Measurements from ENCODE around the gene TMEM184A. TPM values are rescaled to one million over a fixed set of nuclear protein-coding genes. Genes with fewer than 3 reads are reported as not detected.

TMEM184A gene
- total and polyA plus RNA-seq, 2 donors (not counting 1 experiment from before 2014, with no cell fraction given): not detected

- H4K20me1 ChIP-seq (ENCODE audit: control insufficient read depth, insufficient read depth, low read length, poor library complexity, severe bottlenecking): no peaks in the 10 kb centered on the region
- H3K4me3 Mint-ChIP-seq: peak overlapping the region; percentile 59
- H3K4me1 Mint-ChIP-seq: peaks cover 29% of the 10 kb centered on the region
- H3K4me1 ChIP-seq (ENCODE audit: control insufficient read depth in 2 of 2, insufficient read depth in 2 of 2, low read length in 2 of 2): peaks cover 26 to 29% of the 10 kb centered on the region in 2 donors
- H3K9me3 ChIP-seq (ENCODE audit: control extremely low read depth in 1 of 3, control insufficient read depth in 2 of 3, insufficient read depth in 1 of 3, low read length in 2 of 3): peaks cover 0 to 19% (median 0%) of the 10 kb centered on the region in 3 donors
- no peak overlapping the region for H3K9ac ChIP-seq (ENCODE audit: low read length)
- TF ChIP-seq CTCF (IDR thresholded peaks at IDR 0.05) (peak; percentile 16), EZH2 (IDR thresholded peaks at IDR 0.05; ENCODE audit: borderline replicate concordance, insufficient read depth, low read depth, low read length, poor library complexity, severe bottlenecking) (no peak)
- no peak overlapping the region for H2AFZ ChIP-seq (ENCODE audit: insufficient read depth, low read depth, low read length, poor library complexity, severe bottlenecking)
- intact Hi-C loops (cut with micrococcal nuclease): no loop called here
- peaks cover 28% of the 10 kb centered on the region for H3K27me3 Mint-ChIP-seq
- H3K9me3 Mint-ChIP-seq (ENCODE audit: insufficient read depth): peaks cover 2% of the 10 kb centered on the region
- CTCF ChIA-PET: interaction anchor here (0.5 to 0.7 kb wide), 2 partner anchors 119 to 829 kb away, joined by 3 to 5 read pairs; no protein-coding TSS in a partner anchor
- DNase-seq: peak; percentile 27
- WGBS (ENCODE audit: insufficient coverage): 68% methylated on average over 18 of the region's 19 CpGs
- H3K36me3 ChIP-seq (replicated peaks in 1 of 2; ENCODE audit: control extremely low read depth in 1 of 2, control insufficient read depth in 1 of 2, extremely low read depth in 1 of 2, insufficient read depth in 2 of 2, low read length in 1 of 2): no peaks in the 10 kb centered on the region
- H3K4me2 ChIP-seq (replicated peaks; ENCODE audit: low read depth, low read length, poor library complexity, severe bottlenecking): no peak overlapping the region
- POLR2A ChIA-PET: interaction anchor here (0.7 kb wide), 1 partner anchor 22 kb away, joined by 4 read pairs; no protein-coding TSS in a partner anchor
- no peak overlapping the region for H3K27ac Mint-ChIP-seq
- peaks cover 0 to 37% (median 17%) of the 10 kb centered on the region in 4 experiments for H3K27me3 ChIP-seq (replicated peaks in 1 of 4; ENCODE audit: control extremely low read depth in 1 of 4, control insufficient read depth in 3 of 4, insufficient read depth in 4 of 4, low read length in 3 of 4)
- no peak overlapping the region for H3K4me3 ChIP-seq (ENCODE audit: control extremely low read depth in 1 of 5, extremely low read depth in 1 of 5, insufficient read depth in 1 of 5, low read depth in 2 of 5, low read length in 4 of 5)
- ATAC-seq (ENCODE audit: low read depth): peak; percentile 29
- no peaks in the 10 kb centered on the region for H3K79me2 ChIP-seq (ENCODE audit: control insufficient read depth, insufficient read depth, low read length)
- H3K27ac ChIP-seq (ENCODE audit: low read length in 2 of 2): no peak overlapping the region
Measured at GRCh38 chr7:1593091-1593866, 37.3 kb upstream of the TMEM184A start.

Data from B cell (primary cell).